Keratinocyte (primary cell): Measurements from ENCODE around the gene DELE1.
A peak's percentile ranks its signal among the peaks of the same experiment; 100 is the strongest.

Source experiments
- CTCF ChIP-seq, 3 experiments: IDR thresholded peaks in 1 of 3; conservative IDR thresholded peaks in 1 of 3; optimal IDR thresholded peaks in 1 of 3; 2 replicates in 2 of 3; 3 replicates in 1 of 3; pipeline versions ENCODE3 to v1.5.1; 2011; ENCODE audit warnings: low read length in 3 of 3, mild to moderate bottlenecking in 3 of 3, moderate library complexity in 2 of 3, control low read depth in 1 of 3, inconsistent platforms in 1 of 3; ENCODE audit not compliant: insufficient read depth in 2 of 3; ENCODE audit errors: extremely low read depth in 1 of 3
- EZH2 ChIP-seq: IDR thresholded peaks from one replicate; pipeline ENCODE4 v1.6.1; 2012; ENCODE audit warnings: inconsistent platforms, mild to moderate bottlenecking, low read length, moderate library complexity

GRCh38 chr5:141877356-141878185, 46.1 kb upstream of the DELE1 start:
- no peak for TF ChIP-seq CTCF (optimal IDR thresholded peaks at IDR 0.05 in 1 of 3, IDR thresholded peaks at IDR 0.05 in 1 of 3, conservative IDR thresholded peaks at IDR 0.05 in 1 of 3; ENCODE audit: extremely low read depth in 1 of 3, insufficient read depth in 2 of 3, low read length in 3 of 3)
- TF ChIP-seq EZH2 = peak; percentile 33
